ENCODE results near the gene EXD3.

EXD3 gene

GRCh38 chr9:137445930-137446431 lies 23.0 kb upstream of the EXD3 start:
- no peak for TF ChIP-seq CTCF (IDR thresholded peaks at IDR 0.05)
- Mint-ChIP-seq H3K9me3 (peaks cover 4% of the 10 kb centered on the region), H3K27me3 (ENCODE audit: low read depth, poor library complexity) (peaks cover 31% of the 10 kb centered on the region), H3K4me1 (peaks cover 22% of the 10 kb centered on the region), H3K36me3 (ENCODE audit: low read depth) (no peaks in the 10 kb centered on the region), H3K4me3 (no peak overlapping the region), H3K27ac (no peak overlapping the region)
- DNase-seq, result no peak

GRCh38 chr9:137445275-137445807 lies 22.4 kb upstream of the EXD3 start:
- Mint-ChIP-seq H3K27ac (no peak overlapping the region), H3K4me1 (peaks cover 22% of the 10 kb centered on the region)

DNA sequence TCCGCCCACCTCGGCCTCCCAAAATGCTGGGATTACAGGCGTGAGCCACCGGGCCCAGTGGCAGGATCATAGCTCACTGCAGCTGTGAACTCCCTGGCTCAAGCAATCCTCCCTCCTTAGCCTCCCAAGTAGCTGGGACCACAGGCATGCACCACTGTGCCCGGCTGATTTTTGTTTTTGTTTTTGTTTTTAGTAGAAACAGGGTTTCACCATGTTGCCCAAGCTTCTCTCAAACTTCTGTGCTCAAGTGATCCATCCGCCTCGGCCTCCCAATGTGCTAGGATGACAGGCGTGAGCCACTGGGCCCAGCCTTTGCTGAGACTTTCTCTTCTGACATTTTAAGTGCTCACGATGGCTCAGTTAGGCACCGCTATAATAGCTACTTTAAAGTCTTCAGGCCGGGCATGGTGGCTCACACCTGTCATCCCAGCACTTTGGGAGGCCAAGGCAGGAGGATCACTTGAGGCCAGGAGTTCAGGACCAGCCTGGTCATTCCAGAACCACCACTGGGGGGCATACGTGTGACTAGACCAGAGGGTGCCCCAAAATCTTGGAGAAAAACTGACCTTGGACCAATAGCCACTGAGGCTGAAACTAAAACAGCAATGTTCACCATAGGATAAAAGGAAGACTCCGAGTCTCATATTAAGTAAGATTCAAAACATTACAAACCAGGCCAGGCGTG lies 21.3 kb upstream of the EXD3 start:
- H3K27me3 Mint-ChIP-seq (ENCODE audit: low read depth, poor library complexity), result peaks cover 35% of the 10 kb centered on the region
- no peak overlapping the region for H3K4me3 Mint-ChIP-seq
- no peak overlapping the region for H3K27ac Mint-ChIP-seq
- no peak for DNase-seq
- peaks cover 4% of the 10 kb centered on the region for H3K9me3 Mint-ChIP-seq
- H3K4me1 Mint-ChIP-seq, result peaks cover 22% of the 10 kb centered on the region
- no peak for TF ChIP-seq CTCF (IDR thresholded peaks at IDR 0.05)
- no peaks in the 10 kb centered on the region for H3K36me3 Mint-ChIP-seq (ENCODE audit: low read depth)

More at GRCh38 chr9:137445275-137445807, 22.4 kb upstream of the EXD3 start:
- no peak overlapping the region for H3K4me3 Mint-ChIP-seq
- peaks cover 4% of the 10 kb centered on the region for H3K9me3 Mint-ChIP-seq
- H3K27me3 Mint-ChIP-seq (ENCODE audit: low read depth, poor library complexity), result peaks cover 31% of the 10 kb centered on the region
- peak; percentile 65 for TF ChIP-seq CTCF (IDR thresholded peaks at IDR 0.05)
- no peaks in the 10 kb centered on the region for H3K36me3 Mint-ChIP-seq (ENCODE audit: low read depth)
- peak; percentile 85 for DNase-seq

- DNase-seq, result no peak
- peaks cover 35% of the 10 kb centered on the region for H3K27me3 Mint-ChIP-seq (ENCODE audit: low read depth, poor library complexity)
- H3K9me3 Mint-ChIP-seq, result peaks cover 4% of the 10 kb centered on the region
- H3K27ac Mint-ChIP-seq, result no peak overlapping the region
- H3K4me3 Mint-ChIP-seq, result peak overlapping the region; percentile 76
- no peaks in the 10 kb centered on the region for H3K36me3 Mint-ChIP-seq (ENCODE audit: low read depth)
- no peak for TF ChIP-seq CTCF (IDR thresholded peaks at IDR 0.05)
- peaks cover 19% of the 10 kb centered on the region for H3K4me1 Mint-ChIP-seq
Measured at GRCh38 chr9:137441935-137442321, 19.0 kb upstream of the EXD3 start.

- no peaks in the 10 kb centered on the region for H3K36me3 Mint-ChIP-seq (ENCODE audit: low read depth)
- no peak for TF ChIP-seq CTCF (IDR thresholded peaks at IDR 0.05)
- no peak within 1 kb of the TSS for H3K27ac Mint-ChIP-seq
- H3K27me3 Mint-ChIP-seq (ENCODE audit: low read depth, poor library complexity), result peaks cover 35% of the 10 kb centered on the region
- H3K4me3 Mint-ChIP-seq, result peak within 1 kb of the TSS; percentile 76
- H3K9me3 Mint-ChIP-seq, result peaks cover 4% of the 10 kb centered on the region
- H3K4me1 Mint-ChIP-seq, result peaks cover 14% of the 10 kb centered on the region
- DNase-seq, result peak; percentile 74
Measured at GRCh38 chr9:137441289-137441934, 18.4 kb upstream of the EXD3 start, which contains the start of gene ENTPD8. Gene ENTPD8 (minus strand): TSS chr9:137441357. CDS start chr9:137438285, 3,072 bp downstream.
